ENCODE data around the gene PARVG. TPM values are rescaled to one million over a fixed set of nuclear protein-coding genes. Genes with fewer than 3 reads are reported as not detected.
"Not testable (repeated sequence)": the region's sequence is repeated elsewhere in the genome, so short reads cannot be mapped to it uniquely, and the experiment has no call there.

PARVG gene
- polyA plus RNA-seq, 4 donors: 2.0 to 3.0 (median 2.3) TPM

GRCh38 chr22:44231233-44231632 lies 50.5 kb downstream of the PARVG start:
- DNase-seq (ENCODE audit: low read depth in 4 of 4, low spot score in 2 of 4): no peak

GRCh38 chr22:44234372-44234771 lies 53.6 kb downstream of the PARVG start:
- not testable (repeated sequence) for DNase-seq (ENCODE audit: low read depth in 4 of 4, low spot score in 2 of 4)

GRCh38 chr22:44237290-44237689 lies 56.6 kb downstream of the PARVG start:
- DNase-seq (ENCODE audit: low read depth in 4 of 4, low spot score in 2 of 4): no peak

- DNase-seq (ENCODE audit: low read depth in 4 of 4, low spot score in 2 of 4): not testable (repeated sequence)
These were observed 60.4 kb downstream of the PARVG start for GRCh38 chr22:44241121-44241520.

GRCh38 chr22:44242946-44243724 lies 62.4 kb downstream of the PARVG start:
- no peak for DNase-seq (ENCODE audit: low read depth in 4 of 4, low spot score in 2 of 4)

GRCh38 chr22:44243761-44244160 lies 63.0 kb downstream of the PARVG start:
- DNase-seq (ENCODE audit: low read depth in 4 of 4, low spot score in 2 of 4): no peak

- DNase-seq (ENCODE audit: low read depth in 4 of 4, low spot score in 2 of 4): no peak
These were observed 63.6 kb downstream of the PARVG start for GRCh38 chr22:44244265-44244822.

GRCh38 chr22:44245438-44245837 lies 64.7 kb downstream of the PARVG start:
- DNase-seq (ENCODE audit: low read depth in 4 of 4, low spot score in 2 of 4): no peak

GRCh38 chr22:44245867-44246266 lies 65.1 kb downstream of the PARVG start:
- no peak for DNase-seq (ENCODE audit: low read depth in 4 of 4, low spot score in 2 of 4)

- DNase-seq (ENCODE audit: low read depth in 4 of 4, low spot score in 2 of 4): no peak
These were observed 66.0 kb downstream of the PARVG start for GRCh38 chr22:44246615-44247326.

- DNase-seq (ENCODE audit: low read depth in 4 of 4, low spot score in 2 of 4): no peak
These were observed 66.6 kb downstream of the PARVG start for GRCh38 chr22:44247346-44247745.

GRCh38 chr22:44247923-44248892 lies 67.5 kb downstream of the PARVG start:
- DNase-seq (ENCODE audit: low read depth in 4 of 4, low spot score in 2 of 4): no peak

GRCh38 chr22:44248926-44249325 lies 68.2 kb downstream of the PARVG start:
- no peak for DNase-seq (ENCODE audit: low read depth in 4 of 4, low spot score in 2 of 4)

GRCh38 chr22:44249376-44250147 lies 68.8 kb downstream of the PARVG start:
- no peak for DNase-seq (ENCODE audit: low read depth in 4 of 4, low spot score in 2 of 4)

- DNase-seq (ENCODE audit: low read depth in 4 of 4, low spot score in 2 of 4): no peak
These were observed 74.1 kb downstream of the PARVG start for GRCh38 chr22:44254811-44255210.

GRCh38 chr22:44256085-44256484 lies 75.4 kb downstream of the PARVG start:
- DNase-seq (ENCODE audit: low read depth in 4 of 4, low spot score in 2 of 4): no peak

- no peak for DNase-seq (ENCODE audit: low read depth in 4 of 4, low spot score in 2 of 4)
These were observed 76.1 kb downstream of the PARVG start for GRCh38 chr22:44256556-44257485.
